ENCODE results near the gene ACADSB. TPM values are rescaled to one million over a fixed set of nuclear protein-coding genes. Genes with fewer than 3 reads are reported as not detected.

ACADSB gene
- total and polyA plus RNA-seq, 2 experiments from 2014 or later: 40.6 to 50.6 TPM

- TF ChIP-seq CTCF (IDR thresholded peaks at IDR 0.05; ENCODE audit: poor library complexity) (no peak), EZH2 (IDR thresholded peaks at IDR 0.05; ENCODE audit: borderline replicate concordance) (no peak), EZH2phosphoT487 (IDR thresholded peaks at IDR 0.05; ENCODE audit: low read depth, severe bottlenecking, unreplicated experiment) (no peak)
- no peak overlapping the region for H2AFZ ChIP-seq
- H3K4me2 ChIP-seq: no peak overlapping the region
- DNase-seq (ENCODE audit: low spot score): no peak
- peaks cover 9% of the 10 kb centered on the region for H3K4me1 ChIP-seq (ENCODE audit: insufficient read depth)
- no peaks in the 10 kb centered on the region for H3K36me3 ChIP-seq (replicated peaks; ENCODE audit: insufficient read depth, low read depth)
- H3K9me2 ChIP-seq (replicated peaks; ENCODE audit: insufficient read depth): no peaks in the 10 kb centered on the region
- H3K9me3 ChIP-seq (ENCODE audit: low read depth): no peaks in the 10 kb centered on the region
- no peak overlapping the region for H3K4me3 ChIP-seq
- H3K27ac ChIP-seq: no peak overlapping the region
- H4K20me1 ChIP-seq (ENCODE audit: insufficient read depth, poor library complexity, severe bottlenecking): no peaks in the 10 kb centered on the region
- peaks cover 39% of the 10 kb centered on the region for H3K79me2 ChIP-seq
- WGBS (ENCODE audit: low lambda C conversion rate, missing lambda C conversion rate): 94% methylated on average over 33 of the region's 43 CpGs
- no peaks in the 10 kb centered on the region for H3K27me3 ChIP-seq
Measured at GRCh38 chr10:123013456-123014419, 4.9 kb downstream of the ACADSB start.

- H3K4me3 ChIP-seq: no peak overlapping the region
- DNase-seq (ENCODE audit: low spot score): no peak
- no peak overlapping the region for H3K4me2 ChIP-seq
- no peaks in the 10 kb centered on the region for H3K9me2 ChIP-seq (replicated peaks; ENCODE audit: insufficient read depth)
- 97% methylated on average over 2 of the region's 2 CpGs for WGBS (ENCODE audit: low lambda C conversion rate, missing lambda C conversion rate)
- no peak overlapping the region for H3K27ac ChIP-seq
- peaks cover 9% of the 10 kb centered on the region for H3K4me1 ChIP-seq (ENCODE audit: insufficient read depth)
- H4K20me1 ChIP-seq (ENCODE audit: insufficient read depth, poor library complexity, severe bottlenecking): no peaks in the 10 kb centered on the region
- no peaks in the 10 kb centered on the region for H3K9me3 ChIP-seq (ENCODE audit: low read depth)
- no peaks in the 10 kb centered on the region for H3K36me3 ChIP-seq (replicated peaks; ENCODE audit: insufficient read depth, low read depth)
- TF ChIP-seq EZH2 (IDR thresholded peaks at IDR 0.05; ENCODE audit: borderline replicate concordance) (no peak), CTCF (IDR thresholded peaks at IDR 0.05; ENCODE audit: poor library complexity) (no peak), EZH2phosphoT487 (IDR thresholded peaks at IDR 0.05; ENCODE audit: low read depth, severe bottlenecking, unreplicated experiment) (no peak)
- no peak overlapping the region for H2AFZ ChIP-seq
- peaks cover 43% of the 10 kb centered on the region for H3K79me2 ChIP-seq
- H3K27me3 ChIP-seq: no peaks in the 10 kb centered on the region
Measured at GRCh38 chr10:123014772-123015171, 6.0 kb downstream of the ACADSB start.

- no peak for TF ChIP-seq EZH2phosphoT487 (IDR thresholded peaks at IDR 0.05; ENCODE audit: low read depth, severe bottlenecking, unreplicated experiment)
- no peak for TF ChIP-seq EZH2 (IDR thresholded peaks at IDR 0.05; ENCODE audit: borderline replicate concordance)
- TF ChIP-seq CTCF (IDR thresholded peaks at IDR 0.05; ENCODE audit: poor library complexity): no peak
- no peak overlapping the region for H2AFZ ChIP-seq
- DNase-seq (ENCODE audit: low spot score): no peak
- no peak overlapping the region for H3K4me3 ChIP-seq
- peaks cover 32% of the 10 kb centered on the region for H3K79me2 ChIP-seq
- 99% methylated on average over 4 of the region's 4 CpGs for WGBS (ENCODE audit: low lambda C conversion rate, missing lambda C conversion rate)
- H3K36me3 ChIP-seq (replicated peaks; ENCODE audit: insufficient read depth, low read depth): no peaks in the 10 kb centered on the region
- no peak overlapping the region for H3K27ac ChIP-seq
- H3K9me2 ChIP-seq (replicated peaks; ENCODE audit: insufficient read depth): no peaks in the 10 kb centered on the region
- H4K20me1 ChIP-seq (ENCODE audit: insufficient read depth, poor library complexity, severe bottlenecking): no peaks in the 10 kb centered on the region
- H3K9me3 ChIP-seq (ENCODE audit: low read depth): no peaks in the 10 kb centered on the region
- no peak overlapping the region for H3K4me2 ChIP-seq
- H3K27me3 ChIP-seq: no peaks in the 10 kb centered on the region
- H3K4me1 ChIP-seq (ENCODE audit: insufficient read depth): peaks cover 14% of the 10 kb centered on the region
Measured at GRCh38 chr10:123016228-123016627, 7.4 kb downstream of the ACADSB start.

All from hepatocyte (in vitro differentiated cells).